Jurkat, Clone E6-1 (cell line): Measurements from ENCODE around the gene PRMT1.
A peak's percentile ranks its signal among the peaks of the same experiment; 100 is the strongest.

Experiments used
- DNase-seq: peaks from one replicate; pipeline ENCODE4 v3.0.0-alpha.2; 2011; ENCODE audit warnings: low read depth, low spot score
- H3K4me3 ChIP-seq: 2 replicates; pipeline ENCODE4 v1.5.1; 2011; ENCODE audit warnings: mild to moderate bottlenecking, low read length, control low read depth, moderate library complexity

PRMT1 gene

DNA sequence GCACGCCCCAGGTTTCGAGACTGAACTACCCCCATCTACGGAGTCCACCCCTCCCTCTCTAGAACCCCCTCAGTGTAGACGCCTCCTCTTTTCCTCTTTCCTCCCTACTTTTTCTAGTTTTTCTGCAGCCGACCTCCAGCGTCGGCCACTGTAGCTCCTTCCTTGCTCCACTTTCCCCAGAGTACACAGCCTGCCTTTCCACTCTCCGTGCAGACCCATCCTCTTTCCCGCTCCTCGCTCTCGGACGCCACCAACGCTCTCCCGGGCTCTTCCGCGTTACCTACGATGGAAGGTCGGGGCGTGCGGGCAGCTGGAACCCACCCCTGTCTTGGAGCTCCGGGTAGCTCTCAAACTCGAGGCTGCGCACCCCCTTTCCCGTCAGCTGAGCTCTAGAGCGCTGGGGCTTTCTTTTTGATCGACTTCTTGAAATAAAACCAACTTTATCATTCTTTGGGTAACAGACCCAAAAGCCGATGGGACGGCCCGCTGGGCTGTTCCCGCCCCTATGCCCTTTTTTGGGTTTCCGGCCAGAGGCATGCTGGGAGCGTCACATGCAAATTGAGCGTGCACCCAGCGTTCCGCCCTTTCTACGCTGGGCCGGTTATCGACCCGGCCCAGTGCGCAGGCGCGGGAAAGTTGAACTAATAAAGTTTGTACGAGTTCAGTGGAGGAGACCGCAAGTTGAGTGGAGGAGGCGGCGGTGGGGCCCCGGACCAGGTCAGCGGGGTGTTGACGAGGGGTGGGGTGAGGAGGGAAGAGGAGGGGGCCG is 11.5 kb upstream of the PRMT1 start, which contains the start of the genes BCL2L12 and IRF3:
BCL2L12 (plus strand) TSS at position 583 of the 769 bp plus-strand sequence. CDS start 760 bp downstream, outside the sequence.
IRF3 (minus strand) TSS at position 507 of the 769 bp plus-strand sequence. CDS start 1,019 bp downstream, outside the sequence.
- DNase-seq = peak; percentile 94
- H3K4me3 ChIP-seq = peak within 1 kb of the TSS; percentile 96

DNA sequence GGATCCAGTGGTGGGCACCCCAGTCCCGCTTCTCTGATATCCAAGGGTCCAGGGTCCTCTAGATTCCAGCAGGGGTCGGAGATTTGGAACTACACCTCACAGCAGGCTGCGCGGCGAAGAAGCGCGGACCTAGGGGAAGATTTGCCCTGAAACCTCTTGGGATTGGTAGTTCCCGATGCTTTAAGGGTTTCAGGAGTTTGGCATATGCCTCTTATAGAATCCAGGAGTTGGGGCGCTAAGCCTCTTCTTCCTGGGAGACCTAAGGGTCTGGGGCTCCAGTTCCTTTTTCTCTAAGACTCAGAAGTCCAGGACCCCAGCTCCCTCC is 11.0 kb upstream of the PRMT1 start:
- H3K4me3 ChIP-seq = peak overlapping the region; percentile 96
- DNase-seq = no peak

DNA sequence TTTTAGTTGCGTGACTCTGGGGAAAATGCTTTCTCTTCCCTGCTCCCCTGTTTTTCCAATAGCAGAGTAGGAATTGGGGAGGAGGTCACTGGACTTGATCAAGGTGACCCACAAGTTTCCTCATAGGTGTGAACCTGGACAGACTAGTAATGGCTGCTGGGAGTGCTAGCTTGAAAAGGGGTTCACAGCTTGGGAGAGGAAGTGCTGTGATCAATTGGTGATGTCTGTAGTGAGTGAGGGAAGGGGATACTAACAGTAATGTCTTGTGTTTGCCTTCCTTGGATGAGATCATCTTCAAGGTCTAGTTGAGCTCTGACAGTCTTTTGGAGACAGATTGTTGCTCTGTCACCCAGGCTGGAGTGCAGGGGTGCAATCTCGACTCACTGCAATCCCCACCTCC is 9.6 kb upstream of the PRMT1 start:
- DNase-seq = no peak
- H3K4me3 ChIP-seq = no peak overlapping the region

DNA sequence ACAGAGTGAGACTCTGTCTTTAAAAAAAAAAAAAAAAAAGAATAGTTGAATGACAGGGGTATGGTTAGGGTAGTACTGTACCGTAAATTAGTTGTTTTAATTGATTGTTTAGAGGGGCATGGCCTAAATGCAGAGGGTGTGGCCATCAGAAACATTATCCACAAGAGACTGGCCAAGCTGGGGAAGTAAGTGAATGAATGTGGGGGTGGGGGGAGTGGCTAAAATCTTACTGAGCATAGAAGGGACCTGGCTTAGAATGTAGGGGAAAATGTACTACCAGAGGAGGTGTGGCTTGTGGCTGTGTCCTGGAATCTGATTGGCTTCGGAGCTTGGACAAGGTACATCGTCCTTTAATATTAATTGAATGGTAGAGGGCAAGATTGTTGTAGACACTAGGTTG is 7.6 kb upstream of the PRMT1 start:
- DNase-seq = no peak
- no peak overlapping the region for H3K4me3 ChIP-seq

DNA sequence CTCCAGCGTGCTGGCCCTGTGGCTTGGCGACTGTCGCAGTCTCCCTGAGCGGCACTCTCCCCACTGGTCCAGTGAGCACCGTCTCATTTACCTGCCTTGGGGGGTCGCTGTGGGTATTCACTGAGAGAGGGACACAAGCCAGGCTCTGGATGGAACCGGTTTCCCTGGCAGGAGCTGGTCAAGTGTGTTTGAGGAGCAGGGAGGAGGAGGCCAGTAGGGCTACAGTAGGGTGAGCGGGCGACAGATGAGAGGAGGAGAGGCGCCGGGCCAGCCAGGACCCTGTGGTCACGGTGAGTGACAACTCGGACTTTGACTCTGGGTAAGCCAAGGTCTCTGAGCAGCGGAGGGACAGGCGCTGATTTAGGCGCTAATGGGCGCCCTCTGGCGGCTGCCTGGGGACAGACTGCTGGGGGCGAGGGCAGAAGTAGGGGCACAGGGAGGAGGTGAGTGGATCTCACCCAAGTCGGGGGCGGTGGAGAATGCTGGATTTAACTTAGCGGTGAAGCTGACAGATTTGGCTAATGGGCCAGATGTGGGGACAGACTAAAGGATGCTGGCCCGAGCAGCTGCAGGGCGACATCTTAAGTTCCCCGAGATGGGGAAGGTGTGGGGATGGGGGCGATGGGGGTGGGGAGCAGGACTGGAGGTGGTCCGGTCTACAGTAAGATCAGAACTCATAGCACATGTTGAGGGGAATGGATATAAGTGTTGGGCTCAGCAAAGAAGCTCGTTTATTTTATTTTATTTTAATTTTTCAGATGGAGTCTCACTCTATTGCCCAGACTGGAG is 4.7 kb upstream of the PRMT1 start:
- DNase-seq = no peak
- no peak overlapping the region for H3K4me3 ChIP-seq

DNA sequence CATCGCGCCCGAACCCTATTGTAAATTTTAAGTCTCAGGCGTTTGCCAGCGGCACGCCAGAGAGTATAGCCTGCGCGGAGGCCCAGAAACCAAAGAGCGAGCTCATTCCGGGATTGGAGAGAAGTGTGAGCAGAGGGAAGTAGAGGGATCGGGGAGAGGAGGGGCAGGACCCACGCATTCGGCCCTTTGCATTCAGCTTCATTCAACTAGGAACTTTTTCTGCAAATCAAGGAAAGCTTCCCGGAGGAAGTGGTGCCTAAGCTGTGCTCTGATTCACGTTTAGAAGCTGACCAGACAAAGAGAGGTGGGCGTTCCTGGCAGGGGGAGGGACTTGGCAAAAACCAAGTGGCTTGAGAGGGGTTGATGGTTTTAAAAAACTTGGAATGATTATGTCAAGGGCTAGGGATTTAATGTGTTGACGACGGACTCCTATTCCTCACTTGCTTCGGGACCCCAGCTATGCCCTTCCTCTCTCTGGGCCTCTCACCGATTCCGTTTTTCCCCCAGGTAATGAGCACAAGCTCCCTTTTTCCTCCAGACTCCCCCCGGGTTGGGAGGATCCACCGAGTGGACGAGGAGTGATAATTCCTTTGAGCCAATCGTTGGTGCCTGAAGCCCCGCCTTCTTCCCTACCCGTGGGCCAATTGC is 811 bp upstream of the PRMT1 start:
- H3K4me3 ChIP-seq = peak overlapping the region; percentile 54
- DNase-seq = peak; percentile 86

DNA sequence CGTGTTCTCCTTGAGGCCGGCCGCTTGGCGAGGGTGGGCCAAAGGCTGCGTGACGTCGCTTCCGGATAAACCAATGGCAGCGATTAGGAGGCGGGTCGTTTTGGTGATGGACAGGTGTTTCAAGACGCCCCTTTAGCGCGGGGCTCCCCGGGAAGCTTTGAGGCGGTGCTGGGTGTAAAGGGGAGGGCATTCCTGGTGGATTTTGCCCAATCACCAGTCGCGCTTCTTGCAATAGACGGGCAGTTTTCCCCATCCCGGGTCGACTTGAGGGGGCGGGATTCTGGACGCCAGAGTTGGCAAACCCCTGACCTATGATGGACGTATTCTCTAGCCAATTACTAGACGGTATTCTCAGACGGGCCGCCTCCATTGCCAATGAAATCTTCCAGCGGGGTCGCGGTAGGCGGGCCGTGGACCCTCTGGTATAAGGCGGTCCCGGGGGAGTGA is 264 bp upstream of the PRMT1 start:
- peak; percentile 100 for DNase-seq
- H3K4me3 ChIP-seq = peak overlapping the region; percentile 94

DNA sequence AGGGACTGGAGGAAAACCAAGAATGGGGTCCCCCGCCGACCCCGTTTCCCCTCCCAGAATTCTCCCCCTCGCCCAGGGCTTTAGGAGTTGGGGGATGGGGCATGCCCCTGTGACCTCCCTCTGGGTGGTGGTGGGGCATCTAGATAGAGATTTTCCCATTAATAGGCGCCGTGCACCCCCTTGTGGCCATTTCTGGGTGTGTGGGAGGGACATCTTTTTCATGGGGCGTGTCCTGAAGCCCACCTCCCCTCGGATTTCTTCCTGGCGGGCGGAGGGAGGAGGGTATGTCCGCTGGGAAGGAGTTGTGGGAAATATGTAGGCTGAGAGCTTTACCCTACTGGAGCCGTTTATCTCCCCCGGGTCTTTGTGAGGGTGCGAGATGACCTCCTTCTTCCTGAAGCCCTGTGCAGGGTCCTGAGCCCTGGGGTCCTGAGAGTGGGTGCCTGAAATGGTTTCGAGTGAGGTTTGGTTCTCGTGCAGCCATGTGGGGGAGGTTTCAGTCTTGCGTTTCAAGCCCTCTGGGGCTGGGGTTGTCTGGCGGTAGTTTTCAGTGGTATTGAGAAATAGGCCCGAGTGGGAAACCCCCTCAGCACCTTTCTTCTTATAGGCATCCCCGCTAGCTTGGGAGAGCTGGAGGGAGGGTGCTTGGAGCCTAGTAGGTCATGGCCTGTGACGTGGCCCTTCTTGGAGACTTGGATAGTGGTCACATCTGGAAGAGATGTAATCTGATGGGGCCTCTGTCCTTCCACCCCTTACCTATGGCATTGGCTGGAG is 1.0 kb downstream of the PRMT1 start:
- peak overlapping the region; percentile 94 for H3K4me3 ChIP-seq
- DNase-seq = peak; percentile 65

DNA sequence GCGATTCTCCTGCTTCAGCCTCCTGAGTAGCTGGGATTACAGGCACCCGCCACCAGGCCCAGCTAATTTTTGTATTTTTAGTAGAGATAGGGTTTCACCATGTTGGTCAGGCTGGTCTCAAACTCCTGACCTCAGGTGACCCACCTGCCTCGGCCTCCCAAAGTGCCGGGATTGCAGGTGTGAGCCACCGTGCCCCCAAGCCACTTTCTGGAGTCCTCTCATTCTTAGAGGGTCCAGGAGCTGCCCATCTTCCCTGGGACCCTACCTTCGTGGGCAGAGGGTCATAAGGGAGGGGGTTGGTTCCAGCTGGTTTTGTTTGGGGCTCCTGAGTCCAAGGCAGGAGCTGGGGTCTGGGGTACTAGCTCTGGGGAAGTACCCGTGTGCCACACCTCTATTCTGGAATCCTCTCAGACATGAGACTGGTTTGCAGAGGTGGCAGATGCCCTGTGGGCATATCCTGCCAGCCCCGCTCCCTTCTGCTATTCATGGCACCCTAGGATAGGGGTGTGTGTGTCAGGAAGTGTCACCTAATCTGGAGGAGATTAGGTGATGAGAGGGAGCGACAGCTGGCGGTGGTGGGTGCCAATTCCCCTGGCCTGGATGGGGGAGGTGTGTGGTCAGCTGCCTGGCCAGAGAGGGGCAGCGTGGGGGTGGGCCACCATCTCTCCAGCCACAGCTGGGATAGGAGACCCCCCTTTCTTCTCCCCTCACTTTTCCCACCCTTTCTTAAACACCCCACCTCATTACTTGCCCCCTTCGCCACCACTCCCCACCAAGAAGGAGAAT is 2.1 kb downstream of the PRMT1 start:
- H3K4me3 ChIP-seq = no peak overlapping the region

DNA sequence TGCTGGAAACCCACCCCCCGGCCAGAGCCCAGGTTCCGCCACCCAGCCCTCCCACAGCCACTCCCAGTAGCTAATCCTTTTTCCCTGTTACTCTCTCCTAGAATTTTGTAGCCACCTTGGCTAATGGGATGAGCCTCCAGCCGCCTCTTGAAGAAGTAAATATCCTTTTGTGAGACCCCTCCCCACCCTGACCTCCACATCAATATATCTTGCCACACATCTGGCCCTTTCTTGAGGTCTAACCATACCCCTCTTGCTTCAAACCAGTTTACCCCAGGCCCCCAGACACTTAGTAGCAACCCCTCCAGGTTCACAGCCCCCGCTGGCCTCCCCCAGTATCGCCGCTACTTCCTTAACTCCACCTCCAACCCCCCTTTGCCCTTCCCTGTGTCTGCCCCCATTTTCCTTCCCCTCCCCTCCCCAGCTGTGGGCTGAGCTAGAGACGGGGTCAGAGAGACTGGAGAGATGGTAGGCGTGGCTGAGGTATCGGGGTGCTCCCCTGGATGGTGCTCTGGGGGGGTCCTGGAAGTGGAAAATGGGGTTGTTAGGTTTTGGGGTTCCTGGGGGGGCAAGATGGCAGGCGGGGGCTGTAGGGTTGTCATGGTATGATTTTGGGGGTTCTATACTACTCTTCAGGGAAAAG is 2.8 kb downstream of the PRMT1 start:
- no peak for DNase-seq
- H3K4me3 ChIP-seq = no peak overlapping the region

More for the DNA sequence above, 2.1 kb downstream of the PRMT1 start:
- DNase-seq = no peak

DNA sequence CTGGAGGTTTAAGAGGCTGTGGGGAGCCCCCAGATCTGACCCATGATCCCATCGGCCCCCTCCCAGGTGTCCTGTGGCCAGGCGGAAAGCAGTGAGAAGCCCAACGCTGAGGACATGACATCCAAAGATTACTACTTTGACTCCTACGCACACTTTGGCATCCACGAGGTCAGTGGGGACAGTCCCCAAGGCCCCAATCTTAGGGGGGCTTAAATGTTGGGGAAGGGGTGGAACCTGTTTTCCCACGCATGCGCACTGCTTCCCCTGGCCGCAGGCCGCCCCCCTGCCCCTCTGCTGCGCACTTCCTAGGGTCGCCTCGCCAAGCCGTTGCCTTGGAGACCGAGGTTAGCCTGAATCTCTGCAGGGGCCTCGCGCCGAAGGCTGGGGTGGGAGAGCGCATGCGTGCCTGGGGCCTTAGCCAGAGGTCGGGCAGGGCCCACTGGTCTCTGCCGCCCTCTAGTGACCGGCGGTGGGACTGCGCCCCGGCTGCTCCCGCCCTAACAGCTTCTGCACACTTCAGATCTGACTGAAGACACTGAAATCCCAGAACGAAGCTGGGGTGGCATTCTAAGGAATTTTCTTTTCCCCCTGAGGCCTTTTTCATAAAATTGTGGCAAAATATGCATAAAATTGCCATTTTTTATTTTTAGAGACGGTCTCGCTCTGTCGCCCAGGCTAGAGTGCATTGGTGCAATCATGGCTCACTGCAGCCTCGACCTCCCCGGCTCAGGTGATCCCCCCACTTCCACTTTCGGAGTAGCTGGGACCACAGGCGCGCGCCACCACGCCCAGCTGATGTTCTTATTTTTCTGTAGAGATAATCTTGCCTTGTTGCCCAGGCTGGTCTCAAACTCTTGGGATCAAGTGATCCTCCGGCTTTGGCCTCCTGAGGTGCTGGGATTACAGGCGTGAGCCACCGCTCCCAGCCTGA is 3.6 kb downstream of the PRMT1 start:
- H3K4me3 ChIP-seq = peak overlapping the region; percentile 11; the same call in 1 of the 2 replicates
- DNase-seq = peak; percentile 80

DNA sequence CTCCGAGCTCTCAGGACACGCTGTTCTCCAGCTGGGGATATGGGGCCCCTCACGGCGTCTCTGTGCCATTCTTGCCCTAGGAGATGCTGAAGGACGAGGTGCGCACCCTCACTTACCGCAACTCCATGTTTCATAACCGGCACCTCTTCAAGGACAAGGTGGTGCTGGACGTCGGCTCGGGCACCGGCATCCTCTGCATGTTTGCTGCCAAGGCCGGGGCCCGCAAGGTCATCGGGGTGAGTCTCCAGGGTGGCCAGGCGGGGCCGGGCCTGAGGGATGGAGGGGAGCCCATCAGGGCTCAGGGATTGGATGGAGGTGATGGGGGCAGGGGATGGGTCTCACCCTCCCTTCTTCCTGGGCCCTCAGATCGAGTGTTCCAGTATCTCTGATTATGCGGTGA is 4.8 kb downstream of the PRMT1 start:
- DNase-seq = no peak
- H3K4me3 ChIP-seq = no peak overlapping the region

DNA sequence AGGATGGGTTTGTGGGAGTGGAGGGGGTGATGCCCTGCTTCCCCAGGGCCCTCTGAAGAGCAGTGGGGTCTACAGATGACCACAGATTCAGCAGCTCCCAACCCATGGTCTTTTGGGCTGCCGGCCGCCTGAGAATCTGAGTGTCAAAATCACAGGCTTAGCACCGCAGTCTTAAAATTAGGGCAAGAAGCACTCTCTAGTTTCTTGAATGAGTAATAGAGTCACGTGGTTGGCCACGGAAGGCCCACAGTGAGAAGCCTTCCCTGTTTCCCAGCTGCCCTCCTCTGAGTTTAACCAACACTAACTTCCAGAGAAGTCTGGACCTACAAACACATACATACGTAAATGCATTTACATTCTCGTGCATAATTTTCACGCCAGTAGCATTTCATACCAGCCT is 5.2 kb downstream of the PRMT1 start:
- DNase-seq = no peak
- H3K4me3 ChIP-seq = no peak overlapping the region

DNA sequence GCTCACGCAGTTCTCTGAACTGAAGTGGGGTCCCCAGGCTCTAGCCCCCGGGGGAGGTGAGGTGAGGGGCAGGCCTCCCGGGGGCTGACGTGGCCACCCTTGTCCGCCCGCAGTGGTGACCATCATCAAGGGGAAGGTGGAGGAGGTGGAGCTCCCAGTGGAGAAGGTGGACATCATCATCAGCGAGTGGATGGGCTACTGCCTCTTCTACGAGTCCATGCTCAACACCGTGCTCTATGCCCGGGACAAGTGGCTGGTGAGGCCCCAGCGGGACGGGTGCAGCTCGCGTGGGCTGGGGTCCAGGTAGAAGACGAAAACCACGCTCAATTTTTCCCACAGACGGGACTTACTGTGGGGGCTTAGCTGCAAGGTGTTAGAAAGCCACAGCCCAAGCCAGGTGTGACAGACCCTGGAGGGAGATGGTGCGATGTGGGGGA is 6.8 kb downstream of the PRMT1 start:
- H3K4me3 ChIP-seq = no peak overlapping the region
- DNase-seq = no peak

DNA sequence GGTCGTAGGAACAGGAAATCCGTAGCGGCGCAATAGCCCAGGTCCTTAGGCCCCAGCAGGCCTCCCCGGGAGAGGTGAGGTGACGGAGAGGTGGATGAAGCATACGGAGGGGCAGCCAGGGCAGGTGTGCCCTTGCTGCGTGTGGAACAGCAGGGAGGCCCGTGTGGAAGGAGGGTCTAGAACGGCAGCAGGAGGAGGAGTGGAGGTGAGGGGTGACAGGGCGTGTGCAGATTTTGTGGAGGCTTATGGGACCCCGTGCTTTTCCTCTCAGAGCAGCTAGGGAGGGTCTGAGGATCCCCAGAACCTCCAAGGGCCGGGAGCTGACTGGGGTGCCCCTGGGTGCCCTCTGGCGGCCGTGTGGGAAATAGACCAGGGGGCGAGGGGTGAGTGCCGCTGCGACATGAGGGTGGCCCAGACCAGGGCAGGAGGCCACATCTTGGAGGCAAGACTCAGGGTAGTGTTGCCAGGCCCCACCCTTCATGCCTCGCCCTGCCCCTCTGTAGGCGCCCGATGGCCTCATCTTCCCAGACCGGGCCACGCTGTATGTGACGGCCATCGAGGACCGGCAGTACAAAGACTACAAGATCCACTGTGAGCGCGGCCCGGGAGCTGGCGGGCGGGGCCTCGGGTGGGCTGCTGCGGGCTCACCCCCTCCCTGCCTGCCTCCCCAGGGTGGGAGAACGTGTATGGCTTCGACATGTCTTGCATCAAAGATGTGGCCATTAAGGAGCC is 7.3 kb downstream of the PRMT1 start:
- no peak overlapping the region for H3K4me3 ChIP-seq
- no peak for DNase-seq

DNA sequence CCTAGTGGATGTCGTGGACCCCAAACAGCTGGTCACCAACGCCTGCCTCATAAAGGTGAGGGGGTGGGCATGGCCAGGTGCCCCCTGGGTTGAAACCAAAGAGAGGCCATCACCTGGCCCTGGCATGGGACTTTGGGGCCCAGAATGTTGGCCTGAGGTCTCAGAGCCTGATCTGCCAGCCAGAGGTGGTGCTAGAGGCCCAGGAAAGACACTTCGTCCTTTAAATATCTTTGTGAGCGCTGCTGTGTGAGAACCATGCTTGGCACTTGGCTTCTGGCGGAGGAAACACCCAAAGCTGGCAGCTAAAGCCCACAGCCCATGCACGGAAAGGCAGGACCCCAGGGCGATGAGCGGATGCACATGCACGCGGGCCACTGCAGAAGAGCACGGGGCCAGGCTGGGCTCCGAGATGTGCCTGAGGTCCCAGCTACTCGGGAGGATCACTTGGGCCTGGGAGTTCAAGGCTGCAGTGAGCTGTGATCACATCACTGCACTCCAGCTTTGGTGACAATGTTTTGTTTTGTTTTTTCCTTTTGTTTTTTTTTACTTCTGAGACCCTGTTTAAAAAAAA is 8.0 kb downstream of the PRMT1 start:
- no peak overlapping the region for H3K4me3 ChIP-seq

More for the DNA sequence above, 8.0 kb downstream of the PRMT1 start:
- DNase-seq = no peak
